Right atrium auricular region (tissue), 2 donors: ENCODE measurements around the gene ALG2. TPM values are rescaled to one million over a fixed set of nuclear protein-coding genes. Genes with fewer than 3 reads are reported as not detected.
"Not testable (repeated sequence)": the region's sequence is repeated elsewhere in the genome, so short reads cannot be mapped to it uniquely, and the experiment has no call there.

Source experiments
- DNase-seq: peaks from one replicate; pipeline ENCODE4 v3.0.0-alpha.2; 2019; ENCODE audit warnings: low spot score
- H3K27ac ChIP-seq, 2 donors: fragments of 200-600 bp; sonication (generic); 1 replicate in 1 of 2; 2 replicates in 1 of 2; pipeline ENCODE4 v1.5.1; 2016 to 2019
- H3K27me3 ChIP-seq, 2 donors: fragments of 200-600 bp; sonication (generic); one replicate each; pipeline versions ENCODE4 v1.5.1 to v1.6.0; 2017 to 2019
- H3K36me3 ChIP-seq: fragments of 200-600 bp; sonication (generic); one replicate; pipeline ENCODE4 v1.5.1; 2016
- H3K4me1 ChIP-seq, 2 donors: fragments of 200-600 bp; sonication (generic); one replicate each; pipeline versions ENCODE4 v1.5.1 to v1.6.0; 2017 to 2019
- H3K4me3 ChIP-seq, 2 donors: fragments of 200-600 bp; sonication (generic); 1 replicate in 1 of 2; 2 replicates in 1 of 2; pipeline ENCODE4 v1.5.1; 2017 to 2019; ENCODE audit warnings: mild to moderate bottlenecking in 1 of 2, moderate library complexity in 1 of 2
- H3K9me3 ChIP-seq, 2 donors: fragments of 200-600 bp; sonication (generic); one replicate each; pipeline ENCODE4 v1.5.1; 2019
- CTCF ChIP-seq, 2 donors: fragments of 200-600 bp; sonication (generic); IDR thresholded peaks; one replicate each; pipeline ENCODE4 v1.5.1; 2019; ENCODE audit warnings: antibody characterized with exemption in 2 of 2
- total RNA-seq, 2 donors: library from RNA; depleted of rRNA; stranded (reverse); fragments of >200 nt; gene quantifications; one replicate each; pipeline ENCODE4 v1.1.0, GENCODE V29; 2016

ALG2 gene
- total RNA-seq, 2 donors from 2014 or later = 21.6 to 26.2 TPM

- Histone ChIP-seq H3K4me1 (no peaks in the 10 kb centered on the region), H3K27ac (no peak overlapping the region), H3K27me3 (no peaks in the 10 kb centered on the region), H3K36me3 (no peaks in the 10 kb centered on the region), H3K4me3 (no peak overlapping the region), H3K9me3 (no peaks in the 10 kb centered on the region)
- DNase-seq = no peak
- TF ChIP-seq CTCF (IDR thresholded peaks at IDR 0.05) = no peak
Observed at GRCh38 chr9:99197124-99197630, 24.6 kb downstream of the ALG2 start.

- H3K4me3 ChIP-seq, H3K27me3 ChIP-seq, H3K4me1 ChIP-seq, H3K36me3 ChIP-seq, H3K27ac ChIP-seq, H3K9me3 ChIP-seq, DNase-seq: not testable (repeated sequence)
Observed at GRCh38 chr9:99196484-99196883, 25.3 kb downstream of the ALG2 start.

DNA sequence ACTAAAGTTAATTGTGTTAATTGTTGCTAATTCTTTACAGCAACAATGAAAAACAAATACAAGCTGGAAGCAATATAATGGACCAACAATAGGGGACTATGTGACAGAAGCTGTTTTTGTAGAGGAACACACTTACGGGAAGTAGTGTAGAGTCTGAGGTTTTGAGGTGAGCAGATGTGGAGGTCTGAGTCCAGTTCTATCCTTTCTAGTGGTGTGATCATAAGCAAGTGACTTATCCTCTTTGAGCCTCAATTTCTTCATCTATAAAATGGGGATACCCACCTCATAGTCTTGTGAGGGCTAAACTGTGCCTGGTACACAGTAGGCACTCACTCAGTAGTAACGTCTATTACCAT, 28.3 kb downstream of the ALG2 start:
- DNase-seq = no peak
- TF ChIP-seq CTCF (IDR thresholded peaks at IDR 0.05) = no peak
- H3K4me3 ChIP-seq = no peak overlapping the region
- H3K27me3 ChIP-seq = no peaks in the 10 kb centered on the region
- H3K9me3 ChIP-seq = no peaks in the 10 kb centered on the region
- no peaks in the 10 kb centered on the region for H3K36me3 ChIP-seq
- no peaks in the 10 kb centered on the region for H3K4me1 ChIP-seq
- no peak overlapping the region for H3K27ac ChIP-seq

DNA sequence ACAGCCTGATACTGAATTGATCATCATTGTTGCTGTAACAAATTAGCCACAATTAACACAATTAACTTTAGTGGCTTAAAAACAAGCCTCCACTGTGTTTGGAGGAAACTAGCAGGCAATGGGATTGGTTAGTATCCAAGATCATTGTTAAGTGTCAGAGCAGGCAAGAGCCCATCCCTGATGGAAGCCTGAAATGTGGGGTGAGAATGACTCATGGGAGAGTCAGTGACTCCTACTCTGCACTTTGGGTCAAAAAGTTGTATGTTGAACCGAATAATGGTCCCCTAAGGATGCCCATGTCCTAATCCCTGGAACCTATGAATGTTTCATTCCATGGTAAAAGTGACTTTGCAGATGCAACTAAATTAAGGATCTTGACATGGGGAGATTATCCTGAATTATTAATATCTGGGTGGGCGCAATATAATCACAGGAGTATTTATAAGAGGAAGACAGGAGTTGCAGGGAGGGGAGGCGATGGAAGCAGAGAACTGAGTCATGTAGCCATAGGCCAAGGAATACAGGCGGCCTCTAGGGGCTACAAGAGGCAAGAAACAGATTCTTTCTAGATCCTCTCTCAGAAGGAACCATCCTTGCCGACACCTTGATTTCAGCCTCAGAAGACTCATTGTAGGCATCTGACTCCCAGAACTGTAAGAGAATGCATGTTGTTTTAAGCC, 28.8 kb downstream of the ALG2 start:
- H3K4me1 ChIP-seq = no peaks in the 10 kb centered on the region
- no peak for DNase-seq
- no peaks in the 10 kb centered on the region for H3K36me3 ChIP-seq
- H3K4me3 ChIP-seq = no peak overlapping the region
- H3K27me3 ChIP-seq = no peaks in the 10 kb centered on the region
- no peak overlapping the region for H3K27ac ChIP-seq
- H3K9me3 ChIP-seq = no peaks in the 10 kb centered on the region
- TF ChIP-seq CTCF (IDR thresholded peaks at IDR 0.05) = no peak

DNA sequence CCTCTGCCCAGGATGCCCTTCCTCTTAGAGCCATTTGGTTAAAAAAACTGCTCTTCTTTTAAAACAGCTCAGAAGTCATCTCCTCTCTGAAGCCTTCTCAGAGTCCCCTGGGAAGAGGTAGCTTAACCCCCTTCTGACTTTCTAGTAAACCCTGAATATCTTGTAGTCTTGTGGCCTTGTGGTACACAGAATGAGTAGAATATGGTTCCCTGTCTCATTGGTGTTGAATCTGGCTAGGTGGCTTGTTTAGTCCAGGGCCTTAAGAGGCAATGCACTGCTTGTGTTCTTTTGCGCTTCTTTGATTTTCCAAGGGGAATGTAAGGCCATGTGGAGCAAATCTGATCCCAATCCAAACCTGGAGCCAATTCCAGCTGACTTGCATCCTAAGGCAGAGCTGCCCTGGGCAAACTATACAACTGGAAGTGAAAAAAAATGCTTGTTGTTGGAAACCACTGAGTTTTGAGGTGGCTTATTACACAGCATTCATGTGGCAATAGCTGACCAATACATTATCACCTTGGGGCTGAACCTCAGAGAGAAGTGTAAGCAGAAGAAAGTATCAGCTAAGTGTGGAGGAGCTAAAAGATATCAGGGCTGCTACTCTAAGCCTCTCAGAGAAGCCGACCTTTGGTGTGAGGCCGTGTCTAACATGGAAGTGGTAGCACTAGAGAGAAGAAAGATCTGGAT, 31.0 kb downstream of the ALG2 start:
- TF ChIP-seq CTCF (IDR thresholded peaks at IDR 0.05) = no peak
- Histone ChIP-seq H3K36me3 (no peaks in the 10 kb centered on the region), H3K9me3 (no peaks in the 10 kb centered on the region), H3K27ac (no peak overlapping the region), H3K4me3 (no peak overlapping the region), H3K27me3 (no peaks in the 10 kb centered on the region), H3K4me1 (no peaks in the 10 kb centered on the region)
- DNase-seq = no peak

- Histone ChIP-seq H3K36me3 (no peaks in the 10 kb centered on the region), H3K27me3 (no peaks in the 10 kb centered on the region), H3K27ac (no peak overlapping the region), H3K4me3 (no peak overlapping the region), H3K4me1 (peaks cover 0 to 1% of the 10 kb centered on the region in 2 donors), H3K9me3 (no peaks in the 10 kb centered on the region)
- no peak for DNase-seq
- TF ChIP-seq CTCF (IDR thresholded peaks at IDR 0.05) = no peak
Observed at GRCh38 chr9:99189887-99190596, 31.7 kb downstream of the ALG2 start.
